ENCODE measurements around the gene TTC9C. TPM values are rescaled to one million over a fixed set of nuclear protein-coding genes. Genes with fewer than 3 reads are reported as not detected.
A peak's percentile ranks its signal among the peaks of the same experiment; 100 is the strongest.

Gene TTC9C
- total RNA-seq, 1 donor from 2014 or later: 36.4 TPM

- Mint-ChIP-seq H3K27ac (peak within 1 kb of the TSS; percentile 91), H3K36me3 (ENCODE audit: low read depth) (peaks cover 10% of the 10 kb centered on the region), H3K4me3 (peak within 1 kb of the TSS; percentile 89), H3K9me3 (no peaks in the 10 kb centered on the region), H3K4me1 (ENCODE audit: low read depth) (peaks cover 30% of the 10 kb centered on the region), H3K27me3 (ENCODE audit: insufficient read depth) (no peaks in the 10 kb centered on the region)
- intact Hi-C loops (cut with micrococcal nuclease): loop anchor here (1.0 to 5.0 kb wide), 14 partner anchors 10 to 911 kb away; partner anchors contain the start of genes GANAB, MTA2, NXF1 and POLR2G
- DNase-seq (ENCODE audit: low spot score): peak; percentile 91
Observed at GRCh38 chr11:62771144-62772021, 43.1 kb downstream of the TTC9C start, which contains the start of gene TAF6L. TAF6L (plus strand) TSS chr11:62771396; CDS start chr11:62775784, 4,388 bp downstream.

GRCh38 chr11:62774407-62774806 is 46.1 kb downstream of the TTC9C start:
- intact Hi-C loops (cut with micrococcal nuclease): loop anchor here (5.0 kb wide), 1 partner anchor 908 kb away; the partner anchor contains the start of gene RTN3
- no peaks in the 10 kb centered on the region for H3K9me3 Mint-ChIP-seq
- H3K36me3 Mint-ChIP-seq (ENCODE audit: low read depth): peaks cover 17% of the 10 kb centered on the region
- no peak overlapping the region for H3K4me3 Mint-ChIP-seq
- peaks cover 39% of the 10 kb centered on the region for H3K4me1 Mint-ChIP-seq (ENCODE audit: low read depth)
- no peaks in the 10 kb centered on the region for H3K27me3 Mint-ChIP-seq (ENCODE audit: insufficient read depth)
- no peak for DNase-seq (ENCODE audit: low spot score)
- no peak overlapping the region for H3K27ac Mint-ChIP-seq

- intact Hi-C loops (cut with micrococcal nuclease): no loop called here
- Mint-ChIP-seq H3K36me3 (ENCODE audit: low read depth) (peaks cover 15% of the 10 kb centered on the region), H3K4me1 (ENCODE audit: low read depth) (peaks cover 27% of the 10 kb centered on the region), H3K9me3 (no peaks in the 10 kb centered on the region), H3K27me3 (ENCODE audit: insufficient read depth) (no peaks in the 10 kb centered on the region), H3K27ac (no peak overlapping the region), H3K4me3 (no peak overlapping the region)
- no peak for DNase-seq (ENCODE audit: low spot score)
Observed at GRCh38 chr11:62775646-62776045, 47.4 kb downstream of the TTC9C start.

GRCh38 chr11:62777389-62777788 is 49.1 kb downstream of the TTC9C start:
- peaks cover 15% of the 10 kb centered on the region for H3K36me3 Mint-ChIP-seq (ENCODE audit: low read depth)
- H3K27ac Mint-ChIP-seq: peak overlapping the region; percentile 95
- intact Hi-C loops (cut with micrococcal nuclease): no loop called here
- peak overlapping the region; percentile 27 for H3K4me3 Mint-ChIP-seq
- no peaks in the 10 kb centered on the region for H3K27me3 Mint-ChIP-seq (ENCODE audit: insufficient read depth)
- no peaks in the 10 kb centered on the region for H3K9me3 Mint-ChIP-seq
- H3K4me1 Mint-ChIP-seq (ENCODE audit: low read depth): peaks cover 13% of the 10 kb centered on the region
- no peak for DNase-seq (ENCODE audit: low spot score)

- H3K9me3 Mint-ChIP-seq: no peaks in the 10 kb centered on the region
- H3K4me1 Mint-ChIP-seq (ENCODE audit: low read depth): peaks cover 13% of the 10 kb centered on the region
- intact Hi-C loops (cut with micrococcal nuclease): no loop called here
- no peak overlapping the region for H3K4me3 Mint-ChIP-seq
- H3K27ac Mint-ChIP-seq: peak overlapping the region; percentile 76
- H3K36me3 Mint-ChIP-seq (ENCODE audit: low read depth): peaks cover 15% of the 10 kb centered on the region
- DNase-seq (ENCODE audit: low spot score): no peak
- no peaks in the 10 kb centered on the region for H3K27me3 Mint-ChIP-seq (ENCODE audit: insufficient read depth)
Observed at GRCh38 chr11:62778441-62778840, 50.2 kb downstream of the TTC9C start.

- no peak overlapping the region for H3K27ac Mint-ChIP-seq
- H3K9me3 Mint-ChIP-seq: no peaks in the 10 kb centered on the region
- no peak overlapping the region for H3K4me3 Mint-ChIP-seq
- peaks cover 12% of the 10 kb centered on the region for H3K4me1 Mint-ChIP-seq (ENCODE audit: low read depth)
- intact Hi-C loops (cut with micrococcal nuclease): no loop called here
- H3K27me3 Mint-ChIP-seq (ENCODE audit: insufficient read depth): no peaks in the 10 kb centered on the region
- DNase-seq (ENCODE audit: low spot score): no peak
- peaks cover 14% of the 10 kb centered on the region for H3K36me3 Mint-ChIP-seq (ENCODE audit: low read depth)
Observed at GRCh38 chr11:62782753-62783152, 54.5 kb downstream of the TTC9C start.

GRCh38 chr11:62786318-62787004 is 58.2 kb downstream of the TTC9C start:
- Mint-ChIP-seq H3K27ac (peak overlapping the region; percentile 80), H3K4me3 (peak overlapping the region; percentile 91), H3K9me3 (no peaks in the 10 kb centered on the region), H3K27me3 (ENCODE audit: insufficient read depth) (no peaks in the 10 kb centered on the region), H3K36me3 (ENCODE audit: low read depth) (peaks cover 28% of the 10 kb centered on the region), H3K4me1 (ENCODE audit: low read depth) (peaks cover 39% of the 10 kb centered on the region)
- peak; percentile 85 for DNase-seq (ENCODE audit: low spot score)
- intact Hi-C loops (cut with micrococcal nuclease): loop anchor here (1.0 kb wide), 11 partner anchors 15 to 195 kb away; partner anchors contain the start of genes NXF1, POLR2G, SLC3A2 and STX5

GRCh38 chr11:62787005-62787759 is 58.9 kb downstream of the TTC9C start, which contains the start of gene TMEM179B:
TMEM179B (plus strand) TSS chr11:62787402; CDS start chr11:62787432, 30 bp downstream.
- H3K36me3 Mint-ChIP-seq (ENCODE audit: low read depth): peaks cover 31% of the 10 kb centered on the region
- H3K4me3 Mint-ChIP-seq: peak within 1 kb of the TSS; percentile 95
- H3K9me3 Mint-ChIP-seq: no peaks in the 10 kb centered on the region
- DNase-seq (ENCODE audit: low spot score): peak; percentile 96
- no peaks in the 10 kb centered on the region for H3K27me3 Mint-ChIP-seq (ENCODE audit: insufficient read depth)
- H3K27ac Mint-ChIP-seq: peak within 1 kb of the TSS; percentile 94
- intact Hi-C loops (cut with micrococcal nuclease): loop anchor here (1.0 kb wide), 8 partner anchors 18 to 196 kb away; partner anchors contain the start of genes NXF1, POLR2G, SLC3A2 and STX5
- H3K4me1 Mint-ChIP-seq (ENCODE audit: low read depth): peaks cover 42% of the 10 kb centered on the region

Other genes starting within 250 kb of the TTC9C start
- gene AHNAK, start 181.7 kb upstream of the TTC9C start, total RNA-seq: 96.5 and 97.2 TPM in 2 replicates
- gene EEF1G, start 154.6 kb upstream of the TTC9C start, total RNA-seq: 1,154 and 1,169 TPM in 2 replicates
- 38.7 and 40.7 TPM in 2 replicates for gene TUT1, start 137.0 kb upstream of the TTC9C start, total RNA-seq
- gene MTA2, start 126.6 kb upstream of the TTC9C start, total RNA-seq: 224 and 230 TPM in 2 replicates
- gene EML3, start 115.7 kb upstream of the TTC9C start, total RNA-seq: 164 and 167 TPM in 2 replicates
- gene ROM1, start 115.2 kb upstream of the TTC9C start, total RNA-seq: 2.5 and 3.2 TPM in 2 replicates
- 93.8 and 94.3 TPM in 2 replicates for gene B3GAT3, start 106.5 kb upstream of the TTC9C start, total RNA-seq
- gene GANAB, start 81.9 kb upstream of the TTC9C start, total RNA-seq: 238 and 255 TPM in 2 replicates
- 39.2 and 40.4 TPM in 2 replicates for gene INTS5, start 75.2 kb upstream of the TTC9C start, total RNA-seq
- 146 and 151 TPM in 2 replicates for gene C11orf98, start 63.3 kb upstream of the TTC9C start, total RNA-seq
- gene CSKMT, start 63.2 kb upstream of the TTC9C start, total RNA-seq: 65.0 and 69.4 TPM in 2 replicates
- 8.9 and 11.4 TPM in 2 replicates for gene UQCC3, start 56.8 kb upstream of the TTC9C start, total RNA-seq
- 23.4 and 24.3 TPM in 2 replicates for gene LBHD1, start 56.2 kb upstream of the TTC9C start, total RNA-seq
- gene UBXN1, start 49.4 kb upstream of the TTC9C start, total RNA-seq: 125 and 128 TPM in 2 replicates
- 0.17 and 0.26 TPM in 2 replicates for gene LRRN4CL, start 39.0 kb upstream of the TTC9C start, total RNA-seq
- gene BSCL2, start 21.1 kb upstream of the TTC9C start, total RNA-seq: 34.0 and 34.6 TPM in 2 replicates
- gene GNG3, start 20.8 kb upstream of the TTC9C start, total RNA-seq: not detected in 2 replicates
- gene HNRNPUL2, start 1.0 kb upstream of the TTC9C start, total RNA-seq: 53.0 and 55.2 TPM in 2 replicates
- 8.7 and 9.1 TPM in 2 replicates for gene ZBTB3, start 25.7 kb downstream of the TTC9C start, total RNA-seq
- gene POLR2G, start 33.1 kb downstream of the TTC9C start, total RNA-seq: 145 and 148 TPM in 2 replicates
- 19.4 and 20.7 TPM in 2 replicates for gene TAF6L, start 42.9 kb downstream of the TTC9C start, total RNA-seq
- 40.6 and 43.0 TPM in 2 replicates for gene TMEM179B, start 58.9 kb downstream of the TTC9C start, total RNA-seq
- gene TMEM223, start 63.5 kb downstream of the TTC9C start, total RNA-seq: 14.3 and 16.0 TPM in 2 replicates
- 155 and 158 TPM in 2 replicates for gene NXF1, start 77.0 kb downstream of the TTC9C start, total RNA-seq
- gene STX5, start 103.6 kb downstream of the TTC9C start, total RNA-seq: 34.2 and 39.9 TPM in 2 replicates
- gene TEX54, start 104.4 kb downstream of the TTC9C start, total RNA-seq: 1.2 and 1.3 TPM in 2 replicates
- gene WDR74, start 111.1 kb downstream of the TTC9C start, total RNA-seq: 156 and 161 TPM in 2 replicates
- gene SLC3A2, start 152.4 kb downstream of the TTC9C start, total RNA-seq: 397 and 399 TPM in 2 replicates
- gene CHRM1, start 192.9 kb downstream of the TTC9C start, total RNA-seq: not detected in 2 replicates

All from activated T-helper 1 cell treated with anti-CD3 and anti-CD28 coated beads, Interleukin-12 subunit alpha, Interleukin-12 subunit beta, Interleukin-2, Interleukin-4 antibody, amounts not matched to agents 30 ng/mL and 10 ng/mL and 1 ng/mL, durations not matched to agents 14 hours and 24 hours and 36 hours (primary cell).